CD14-positive monocyte (primary cell): Measurements from ENCODE around the gene PACC1. TPM values are rescaled to one million over a fixed set of nuclear protein-coding genes. Genes with fewer than 3 reads are reported as not detected.

Source experiments
- DNase-seq, 3 donors: peaks; one replicate each; pipeline ENCODE4 v3.0.0-alpha.2; 2011 to 2022
- H2AFZ ChIP-seq: 2 replicates; pipeline ENCODE4 v1.6.0; 2012; ENCODE audit warnings: mild to moderate bottlenecking, low read depth, low read length, inconsistent platforms; ENCODE audit not compliant: insufficient read depth, poor library complexity, severe bottlenecking
- H3K27ac ChIP-seq, 2 donors: 1 replicate in 1 of 2; 2 replicates in 1 of 2; pipeline ENCODE4 v1.5.1; 2012 to 2013; ENCODE audit warnings: low read length in 2 of 2, control low read depth in 1 of 2, inconsistent platforms in 1 of 2, low read depth in 1 of 2, mild to moderate bottlenecking in 1 of 2
- H3K27me3 ChIP-seq, 2 donors: one replicate each; pipeline versions ENCODE4 v1.6.0 to v1.6.1; 2011 to 2013; ENCODE audit warnings: low read length in 2 of 2; ENCODE audit not compliant: control insufficient read depth in 2 of 2, insufficient read depth in 2 of 2
- H3K36me3 ChIP-seq, 2 donors: replicated peaks in 1 of 2; 1 replicate in 1 of 2; 2 replicates in 1 of 2; pipeline versions ENCODE4 v1.5.1 to v1.6.1; 2012 to 2013; ENCODE audit warnings: low read length in 2 of 2, control low read depth in 1 of 2, inconsistent platforms in 1 of 2, mild to moderate bottlenecking in 1 of 2; ENCODE audit not compliant: insufficient read depth in 2 of 2, control insufficient read depth in 1 of 2
- H3K4me1 ChIP-seq, 2 donors: 1 replicate in 1 of 2; 2 replicates in 1 of 2; pipeline versions ENCODE4 v1.5.1 to v1.6.1; 2012 to 2013; ENCODE audit warnings: low read length in 2 of 2, control low read depth in 1 of 2, inconsistent platforms in 1 of 2, mild to moderate bottlenecking in 1 of 2, moderate library complexity in 1 of 2; ENCODE audit not compliant: insufficient read depth in 2 of 2, control insufficient read depth in 1 of 2
- H3K4me2 ChIP-seq: replicated peaks from 2 replicates; pipeline ENCODE3; 2012; ENCODE audit warnings: low read length, moderate library complexity, mild to moderate bottlenecking; ENCODE audit not compliant: poor library complexity, severe bottlenecking; ENCODE audit errors: extremely low read depth
- H3K4me3 ChIP-seq, 3 experiments: fragments of 200-600 bp in 1 of 3; sonication (generic) in 1 of 3; replicated peaks in 1 of 3; 1 replicate in 2 of 3; 2 replicates in 1 of 3; pipeline ENCODE4 v1.5.1; 2011 to 2013; ENCODE audit warnings: low read length in 3 of 3, mild to moderate bottlenecking in 3 of 3, control low read depth in 2 of 3, low read depth in 2 of 3, inconsistent platforms in 1 of 3, moderate library complexity in 1 of 3
- H3K79me2 ChIP-seq: 2 replicates; pipeline ENCODE4 v1.6.0; 2012; ENCODE audit warnings: mild to moderate bottlenecking, control low read depth, inconsistent platforms, low read length, moderate library complexity; ENCODE audit not compliant: insufficient read depth
- H3K9ac ChIP-seq: 2 replicates; pipeline ENCODE4 v1.6.0; 2017; ENCODE audit warnings: low read length, mild to moderate bottlenecking; ENCODE audit not compliant: insufficient read depth, poor library complexity, severe bottlenecking
- H3K9me3 ChIP-seq, 2 donors: replicated peaks in 1 of 2; 1 replicate in 1 of 2; 2 replicates in 1 of 2; pipeline versions ENCODE4 v1.5.1 to v1.6.1; 2012 to 2013; ENCODE audit warnings: low read length in 2 of 2, control low read depth in 1 of 2; ENCODE audit not compliant: control insufficient read depth in 1 of 2, insufficient read depth in 1 of 2
- H4K20me1 ChIP-seq: 2 replicates; pipeline ENCODE4 v1.6.0; 2012; ENCODE audit warnings: mild to moderate bottlenecking, low read length, control low read depth, moderate library complexity; ENCODE audit not compliant: insufficient read depth
- H3K27ac Mint-ChIP-seq, 7 donors: one replicate each; pipeline ENCODE4 v1.8.0; 2020; ENCODE audit warnings: mild to moderate bottlenecking in 7 of 7, mixed read lengths in 7 of 7, moderate library complexity in 6 of 7, inconsistent platforms in 2 of 7
- H3K27me3 Mint-ChIP-seq, 3 donors: one replicate each; pipeline ENCODE4 v1.8.0; 2021 to 2022; ENCODE audit warnings: low read depth in 3 of 3, mild to moderate bottlenecking in 3 of 3, mixed read lengths in 3 of 3, moderate library complexity in 3 of 3, inconsistent platforms in 1 of 3
- H3K36me3 Mint-ChIP-seq, 2 donors: one replicate each; pipeline ENCODE4 v1.8.0; 2020; ENCODE audit warnings: mixed read lengths in 2 of 2, inconsistent platforms in 1 of 2, mild to moderate bottlenecking in 1 of 2
- H3K4me1 Mint-ChIP-seq: one replicate; pipeline ENCODE4 v1.8.0; 2020; ENCODE audit warnings: mild to moderate bottlenecking, mixed read lengths
- H3K4me3 Mint-ChIP-seq, 2 donors: one replicate each; pipeline ENCODE4 v1.8.0; 2020; ENCODE audit warnings: mild to moderate bottlenecking in 2 of 2, mixed read lengths in 2 of 2, moderate library complexity in 1 of 2
- H3K9me3 Mint-ChIP-seq, 7 donors: one replicate each; pipeline ENCODE4 v1.8.0; 2020 to 2022; ENCODE audit warnings: mixed read lengths in 7 of 7, mild to moderate bottlenecking in 6 of 7, moderate library complexity in 6 of 7, inconsistent platforms in 2 of 7
- WGBS: methylation state at CpG from one replicate; pipeline ENCODE4 v1.1.5; 2013; ENCODE audit warnings: missing lambda C conversion rate; ENCODE audit not compliant: insufficient coverage; 5-methylcytosine and 5-hydroxymethylcytosine counted together
- intact Hi-C, 2 donors: fragments of 100-400 bp; cut with micrococcal nuclease; formaldehyde crosslinking; loops; one replicate each; pipeline versions ENCODE4 v1.15.0 to v1.15.1; 2023
- polyA plus RNA-seq, 3 donors: library from polyadenylated mRNA; depleted of rRNA in 1 of 3; unstranded in 2 of 3; stranded (reverse) in 1 of 3; fragments of 300-500 nt in 2 of 3; fragments of >200 nt in 1 of 3; fragmentation: Illumina TruSeq in 2 of 3; gene quantifications; 1 replicate in 2 of 3; 2 replicates in 1 of 3; pipeline ENCODE4 v1.2.3, GENCODE V29; 2012 to 2021
- TF ChIP-seq, protein P1 (sequence below): fragments of 200-600 bp; IDR thresholded peaks from one replicate; pipeline ENCODE4 v1.8.0; 2022; ENCODE audit warnings: antibody characterized with exemption, mild to moderate bottlenecking

Gene PACC1
- polyA plus RNA-seq, 3 donors: 14.0 to 16.6 (median 14.7) TPM

DNA sequence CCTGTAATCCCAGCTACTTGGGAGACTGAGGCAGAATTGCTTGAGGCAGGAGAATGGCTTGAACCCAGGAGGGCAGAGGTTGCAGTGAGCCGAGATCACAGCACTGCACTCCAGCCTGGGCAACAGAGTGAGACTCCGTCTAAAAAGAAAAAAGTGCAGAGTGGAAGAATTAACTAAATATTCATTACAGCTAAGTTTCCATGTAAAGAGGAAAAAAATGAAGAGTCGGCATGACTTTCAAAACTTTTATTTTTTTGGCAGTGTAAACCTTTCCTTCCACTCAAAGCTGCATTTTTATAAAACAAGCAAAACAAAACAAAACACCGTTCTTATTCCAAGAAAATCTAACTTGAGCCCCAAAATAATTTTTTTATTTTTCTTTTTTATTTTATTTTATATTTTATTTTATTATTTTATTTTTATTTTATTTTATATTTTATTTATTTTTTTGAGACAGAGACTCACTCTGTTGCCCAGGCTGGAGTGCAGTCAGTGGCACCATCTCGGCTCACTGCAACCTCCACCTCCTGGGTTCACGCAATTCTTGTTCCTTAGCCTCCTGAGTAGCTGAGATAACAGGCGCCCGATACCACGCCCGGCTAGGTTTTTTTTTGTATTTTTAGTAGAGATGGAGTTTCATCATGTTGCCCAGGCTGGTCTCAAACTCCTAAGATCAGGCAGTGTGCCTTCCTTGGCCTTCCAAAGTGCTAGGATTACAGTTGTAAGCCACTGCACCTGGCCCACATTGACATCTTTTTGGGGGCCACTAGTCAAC is 62.9 kb downstream of the PACC1 start:
- Mint-ChIP-seq H3K36me3 (peaks cover 61 to 82% of the 10 kb centered on the region in 2 donors), H3K27me3 (no peaks in the 10 kb centered on the region), H3K9me3 (no peaks in the 10 kb centered on the region), H3K4me1 (peaks cover 5% of the 10 kb centered on the region), H3K4me3 (no peak overlapping the region), H3K27ac (peak overlapping the region in 3 of 7 donors; percentile 10 to 68 (median 19))
- Histone ChIP-seq H3K9ac (no peak overlapping the region), H3K4me2 (no peak overlapping the region), H3K4me1 (no peaks in the 10 kb centered on the region), H3K79me2 (peaks cover 3% of the 10 kb centered on the region), H3K9me3 (no peaks in the 10 kb centered on the region), H3K4me3 (no peak overlapping the region), H4K20me1 (peaks cover 56% of the 10 kb centered on the region), H3K27me3 (no peaks in the 10 kb centered on the region), H2AFZ (no peak overlapping the region), H3K36me3 (peaks cover 75 to 96% of the 10 kb centered on the region in 2 donors), H3K27ac (no peak overlapping the region)
- TF ChIP-seq, protein P1, sequence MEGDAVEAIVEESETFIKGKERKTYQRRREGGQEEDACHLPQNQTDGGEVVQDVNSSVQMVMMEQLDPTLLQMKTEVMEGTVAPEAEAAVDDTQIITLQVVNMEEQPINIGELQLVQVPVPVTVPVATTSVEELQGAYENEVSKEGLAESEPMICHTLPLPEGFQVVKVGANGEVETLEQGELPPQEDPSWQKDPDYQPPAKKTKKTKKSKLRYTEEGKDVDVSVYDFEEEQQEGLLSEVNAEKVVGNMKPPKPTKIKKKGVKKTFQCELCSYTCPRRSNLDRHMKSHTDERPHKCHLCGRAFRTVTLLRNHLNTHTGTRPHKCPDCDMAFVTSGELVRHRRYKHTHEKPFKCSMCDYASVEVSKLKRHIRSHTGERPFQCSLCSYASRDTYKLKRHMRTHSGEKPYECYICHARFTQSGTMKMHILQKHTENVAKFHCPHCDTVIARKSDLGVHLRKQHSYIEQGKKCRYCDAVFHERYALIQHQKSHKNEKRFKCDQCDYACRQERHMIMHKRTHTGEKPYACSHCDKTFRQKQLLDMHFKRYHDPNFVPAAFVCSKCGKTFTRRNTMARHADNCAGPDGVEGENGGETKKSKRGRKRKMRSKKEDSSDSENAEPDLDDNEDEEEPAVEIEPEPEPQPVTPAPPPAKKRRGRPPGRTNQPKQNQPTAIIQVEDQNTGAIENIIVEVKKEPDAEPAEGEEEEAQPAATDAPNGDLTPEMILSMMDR: no peak
- DNase-seq: no peak
- intact Hi-C loops: no loop called here
- 100% methylated on average over 6 of the region's 10 CpGs for WGBS

DNA sequence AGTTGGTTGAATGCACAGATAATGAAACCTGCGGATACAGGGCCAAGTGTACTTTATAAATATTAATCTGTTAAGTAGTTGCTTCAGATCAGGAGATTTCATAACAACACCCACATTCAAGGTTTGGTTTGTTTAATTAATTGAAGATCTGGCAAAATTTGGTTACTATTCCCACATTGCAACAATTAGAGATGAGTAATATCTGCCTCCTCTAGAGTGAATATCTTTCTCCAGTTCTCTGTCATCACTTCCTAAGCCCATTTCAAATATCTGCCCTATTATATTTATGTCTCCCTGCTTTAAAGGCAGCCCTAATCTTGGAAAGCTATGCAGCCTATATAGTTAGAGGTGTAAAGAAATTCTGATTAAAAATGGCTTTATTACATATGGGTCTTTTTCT is 68.1 kb downstream of the PACC1 start:
- Mint-ChIP-seq H3K4me1 (peaks cover 5% of the 10 kb centered on the region), H3K36me3 (peaks cover 53 to 82% of the 10 kb centered on the region in 2 donors), H3K27ac (no peak overlapping the region), H3K27me3 (no peaks in the 10 kb centered on the region), H3K9me3 (no peaks in the 10 kb centered on the region), H3K4me3 (no peak overlapping the region)
- intact Hi-C loops: no loop called here
- H3K27ac ChIP-seq: no peak overlapping the region
- H3K4me2 ChIP-seq: no peak overlapping the region
- WGBS: no CpG with 5 or more reads among the region's 1 CpG
- no peak overlapping the region for H2AFZ ChIP-seq
- no peaks in the 10 kb centered on the region for H3K27me3 ChIP-seq
- H3K9ac ChIP-seq: no peak overlapping the region
- H3K4me3 ChIP-seq: no peak overlapping the region
- H4K20me1 ChIP-seq: peaks cover 77% of the 10 kb centered on the region
- no peaks in the 10 kb centered on the region for H3K9me3 ChIP-seq
- TF ChIP-seq, protein P1: no peak
- H3K36me3 ChIP-seq: peaks cover 85 to 98% of the 10 kb centered on the region in 2 donors
- DNase-seq: no peak
- H3K79me2 ChIP-seq: peaks cover 23% of the 10 kb centered on the region
- H3K4me1 ChIP-seq: no peaks in the 10 kb centered on the region
